Ovary (tissue), 3 donors: ENCODE data around the gene NPS.

Experiments
- POLR2A ChIP-seq: fragments of 450-650 bp; IDR thresholded peaks from one replicate; pipeline ENCODE4 v1.6.1; 2017; ENCODE audit warnings: antibody characterized with exemption, mild to moderate bottlenecking, moderate library complexity
- TF ChIP-seq, protein P1 (sequence below), 3 donors: fragments of 450-650 bp in 2 of 3; fragments of 200-600 bp in 1 of 3; IDR thresholded peaks; one replicate each; pipeline versions ENCODE4 v1.5.1 to v1.8.0; 2016 to 2022; ENCODE audit warnings: antibody characterized with exemption in 3 of 3, mild to moderate bottlenecking in 1 of 3
- donor health status: DM: no; HTN: no; CAD: no.

- TF ChIP-seq, protein P1, sequence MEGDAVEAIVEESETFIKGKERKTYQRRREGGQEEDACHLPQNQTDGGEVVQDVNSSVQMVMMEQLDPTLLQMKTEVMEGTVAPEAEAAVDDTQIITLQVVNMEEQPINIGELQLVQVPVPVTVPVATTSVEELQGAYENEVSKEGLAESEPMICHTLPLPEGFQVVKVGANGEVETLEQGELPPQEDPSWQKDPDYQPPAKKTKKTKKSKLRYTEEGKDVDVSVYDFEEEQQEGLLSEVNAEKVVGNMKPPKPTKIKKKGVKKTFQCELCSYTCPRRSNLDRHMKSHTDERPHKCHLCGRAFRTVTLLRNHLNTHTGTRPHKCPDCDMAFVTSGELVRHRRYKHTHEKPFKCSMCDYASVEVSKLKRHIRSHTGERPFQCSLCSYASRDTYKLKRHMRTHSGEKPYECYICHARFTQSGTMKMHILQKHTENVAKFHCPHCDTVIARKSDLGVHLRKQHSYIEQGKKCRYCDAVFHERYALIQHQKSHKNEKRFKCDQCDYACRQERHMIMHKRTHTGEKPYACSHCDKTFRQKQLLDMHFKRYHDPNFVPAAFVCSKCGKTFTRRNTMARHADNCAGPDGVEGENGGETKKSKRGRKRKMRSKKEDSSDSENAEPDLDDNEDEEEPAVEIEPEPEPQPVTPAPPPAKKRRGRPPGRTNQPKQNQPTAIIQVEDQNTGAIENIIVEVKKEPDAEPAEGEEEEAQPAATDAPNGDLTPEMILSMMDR (IDR thresholded peaks at IDR 0.05) = no peak
- no peak for TF ChIP-seq POLR2A
Observed at GRCh38 chr10:127564644-127565043, 15.5 kb downstream of the NPS start.
